Ascending aorta (tissue), 2 donors: ENCODE measurements around the gene YAF2. TPM values are rescaled to one million over a fixed set of nuclear protein-coding genes. Genes with fewer than 3 reads are reported as not detected.

ENCODE experiments used
- DNase-seq, 2 donors: peaks; one replicate each; pipeline ENCODE4 v3.0.0-alpha.2; 2019; ENCODE audit warnings: low spot score in 2 of 2
- H3K27ac ChIP-seq, 2 donors: fragments of 200-600 bp; sonication (generic); one replicate each; pipeline ENCODE4 v1.5.1; 2016 to 2017; ENCODE audit warnings: mild to moderate bottlenecking in 1 of 2
- H3K27me3 ChIP-seq: fragments of 200-600 bp; sonication (generic); one replicate; pipeline ENCODE4 v1.5.1; 2017
- H3K36me3 ChIP-seq, 2 donors: fragments of 200-600 bp; sonication (generic); one replicate each; pipeline ENCODE4 v1.5.1; 2016
- H3K4me1 ChIP-seq, 2 donors: fragments of 200-600 bp; sonication (generic); one replicate each; pipeline ENCODE4 v1.5.1; 2016 to 2017; ENCODE audit warnings: mild to moderate bottlenecking in 1 of 2
- H3K4me3 ChIP-seq, 2 donors: fragments of 200-600 bp; sonication (generic); one replicate each; pipeline ENCODE4 v1.5.1; 2016 to 2017; ENCODE audit warnings: mild to moderate bottlenecking in 1 of 2
- H3K9me3 ChIP-seq, 2 donors: fragments of 200-600 bp; sonication (generic); one replicate each; pipeline ENCODE4 v1.5.1; 2016
- CTCF ChIP-seq, 3 experiments: fragments of 200-600 bp in 2 of 3; fragments of 450-650 bp in 1 of 3; sonication (generic) in 2 of 3; IDR thresholded peaks; one replicate each; pipeline ENCODE4 v1.5.1; 2016 to 2019; ENCODE audit warnings: antibody characterized with exemption in 3 of 3, mild to moderate bottlenecking in 1 of 3, moderate library complexity in 1 of 3
- intact Hi-C: fragments of 100-400 bp; cut with DNase I; formaldehyde crosslinking; loops from one replicate; pipeline ENCODE4 v1.15.1; 2023
- total RNA-seq: library from RNA; depleted of rRNA; stranded (reverse); fragments of >200 nt; gene quantifications from one replicate; pipeline ENCODE4 v1.1.0, GENCODE V29; 2016

Gene YAF2
- total RNA-seq, 1 donor from 2014 or later = 14.2 TPM

GRCh38 chr12:42173961-42174521, 64.0 kb downstream of the YAF2 start:
- DNase-seq = no peak
- Histone ChIP-seq H3K36me3 (peaks cover 0 to 8% of the 10 kb centered on the region in 2 donors), H3K4me1 (no peaks in the 10 kb centered on the region), H3K27me3 (no peaks in the 10 kb centered on the region), H3K9me3 (no peaks in the 10 kb centered on the region), H3K27ac (no peak overlapping the region), H3K4me3 (no peak overlapping the region)
- intact Hi-C loops = no loop called here
- no peak for TF ChIP-seq CTCF (IDR thresholded peaks at IDR 0.05)

DNA sequence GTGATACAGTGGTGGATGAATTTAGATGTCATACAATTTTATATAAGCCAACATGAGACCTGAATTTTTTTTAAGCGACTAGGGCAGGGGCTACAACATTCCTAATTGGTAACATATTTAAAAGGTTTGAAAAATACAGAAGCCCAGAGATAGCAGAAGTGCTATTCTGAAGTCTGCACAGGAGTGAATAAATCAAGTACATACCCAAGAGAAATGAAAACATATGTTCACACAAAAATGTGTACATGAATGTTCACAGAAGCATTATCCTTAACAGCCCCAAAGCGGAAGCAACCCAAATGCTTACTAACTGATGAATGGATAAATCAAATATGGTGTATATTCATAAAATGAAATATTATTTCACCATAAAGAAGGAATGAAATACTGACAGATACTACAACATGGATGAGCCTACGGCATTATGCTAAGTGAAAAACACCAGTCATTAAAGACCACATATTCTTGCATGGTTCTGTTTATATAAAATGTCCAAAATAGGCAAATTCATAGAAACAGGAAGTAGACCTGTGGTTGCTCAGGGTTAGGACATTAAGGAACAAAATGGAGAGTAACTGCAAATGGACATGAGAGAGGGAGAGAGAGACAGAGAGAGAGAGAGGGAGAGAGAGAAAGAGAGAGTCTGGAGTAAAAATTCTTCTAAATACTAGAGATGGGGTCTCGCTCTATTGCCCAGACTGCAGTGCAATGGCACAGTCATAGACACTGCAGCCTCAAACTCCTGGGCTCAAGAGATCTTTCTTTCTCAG, 65.4 kb downstream of the YAF2 start:
- H3K4me1 ChIP-seq = no peaks in the 10 kb centered on the region
- peaks cover 0 to 8% of the 10 kb centered on the region in 2 donors for H3K36me3 ChIP-seq
- no peak for TF ChIP-seq CTCF (IDR thresholded peaks at IDR 0.05)
- no peak overlapping the region for H3K4me3 ChIP-seq
- H3K9me3 ChIP-seq = no peaks in the 10 kb centered on the region
- DNase-seq = no peak
- intact Hi-C loops = no loop called here
- no peaks in the 10 kb centered on the region for H3K27me3 ChIP-seq
- no peak overlapping the region for H3K27ac ChIP-seq

GRCh38 chr12:42167711-42168110, 70.3 kb downstream of the YAF2 start:
- Histone ChIP-seq H3K27ac (no peak overlapping the region), H3K4me3 (no peak overlapping the region), H3K9me3 (no peaks in the 10 kb centered on the region), H3K27me3 (no peaks in the 10 kb centered on the region), H3K36me3 (peaks cover 0 to 8% of the 10 kb centered on the region in 2 donors), H3K4me1 (no peaks in the 10 kb centered on the region)
- intact Hi-C loops = no loop called here
- TF ChIP-seq CTCF (IDR thresholded peaks at IDR 0.05) = no peak
- no peak for DNase-seq

- TF ChIP-seq CTCF (IDR thresholded peaks at IDR 0.05) = no peak
- Histone ChIP-seq H3K4me1 (no peaks in the 10 kb centered on the region), H3K4me3 (no peak overlapping the region), H3K9me3 (no peaks in the 10 kb centered on the region), H3K36me3 (peaks cover 0 to 8% of the 10 kb centered on the region in 2 donors), H3K27ac (no peak overlapping the region), H3K27me3 (no peaks in the 10 kb centered on the region)
- no peak for DNase-seq
- intact Hi-C loops = no loop called here
Measured at GRCh38 chr12:42166501-42166900, 71.5 kb downstream of the YAF2 start.

DNA sequence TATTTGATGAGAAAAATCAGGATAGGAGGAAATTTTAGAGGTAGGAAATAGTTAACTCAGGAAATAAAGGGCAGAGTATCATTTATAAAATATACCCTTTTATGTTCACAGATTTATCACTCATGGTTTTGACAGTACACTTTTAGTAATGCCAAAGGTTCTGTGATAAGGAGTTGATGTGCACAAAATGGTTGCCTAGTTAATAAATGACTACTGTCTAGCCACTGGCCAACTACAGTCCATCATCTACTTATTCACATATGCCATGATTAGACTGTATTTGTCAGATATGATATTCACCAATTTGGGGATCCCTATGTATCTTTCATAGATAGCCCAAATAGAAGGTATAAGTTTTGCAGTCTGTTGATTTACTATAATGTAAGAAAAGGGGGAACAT, 74.1 kb downstream of the YAF2 start:
- H3K27me3 ChIP-seq = no peaks in the 10 kb centered on the region
- no peak overlapping the region for H3K4me3 ChIP-seq
- intact Hi-C loops = no loop called here
- H3K36me3 ChIP-seq = peaks cover 0 to 5% of the 10 kb centered on the region in 2 donors
- H3K9me3 ChIP-seq = no peaks in the 10 kb centered on the region
- no peak for TF ChIP-seq CTCF (IDR thresholded peaks at IDR 0.05)
- DNase-seq = no peak
- no peak overlapping the region for H3K27ac ChIP-seq
- H3K4me1 ChIP-seq = no peaks in the 10 kb centered on the region
